Prostate gland (tissue), 2 donors: Measurements from ENCODE around the gene SH3PXD2A. TPM values are rescaled to one million over a fixed set of nuclear protein-coding genes. Genes with fewer than 3 reads are reported as not detected.
"Not testable (repeated sequence)": the region's sequence is repeated elsewhere in the genome, so short reads cannot be mapped to it uniquely, and the experiment has no call there.

ENCODE experiments used
- DNase-seq: peaks from one replicate; pipeline ENCODE4 v3.0.0-alpha.2; 2019; ENCODE audit warnings: low spot score
- H3K27ac ChIP-seq, 2 donors: fragments of 200-600 bp; sonication (generic); 2 replicates each; pipeline ENCODE4 v1.5.1; 2017 to 2019
- H3K27me3 ChIP-seq: fragments of 200-600 bp; sonication (generic); replicated peaks from 2 replicates; pipeline ENCODE4 v1.5.1; 2019; ENCODE audit not compliant: insufficient read depth
- H3K36me3 ChIP-seq, 2 donors: fragments of 200-600 bp; sonication (generic); 1 replicate in 1 of 2; 2 replicates in 1 of 2; pipeline versions ENCODE4 v1.5.1 to v1.8.1; 2017 to 2019
- H3K4me1 ChIP-seq: fragments of 200-600 bp; sonication (generic); replicated peaks from 2 replicates; pipeline ENCODE4 v1.5.1; 2019
- H3K4me3 ChIP-seq, 2 donors: fragments of 200-600 bp; sonication (generic); 2 replicates each; pipeline ENCODE4 v1.5.1; 2017 to 2019
- H3K9me3 ChIP-seq: fragments of 200-600 bp; sonication (generic); 2 replicates; pipeline ENCODE4 v1.5.1; 2017
- CTCF ChIP-seq, 4 experiments: fragments of 200-600 bp in 2 of 4; fragments of 450-650 bp in 2 of 4; sonication (generic) in 2 of 4; IDR thresholded peaks; 1 replicate in 3 of 4; 2 replicates in 1 of 4; pipeline ENCODE4 v1.5.1; 2016 to 2019; ENCODE audit warnings: antibody characterized with exemption in 4 of 4, mild to moderate bottlenecking in 2 of 4, moderate library complexity in 2 of 4
- POLR2A ChIP-seq: fragments of 450-650 bp; IDR thresholded peaks from one replicate; pipeline ENCODE4 v1.6.1; 2016; ENCODE audit warnings: antibody characterized with exemption, mild to moderate bottlenecking
- POLR2AphosphoS5 ChIP-seq: sonication (generic); formaldehyde crosslinking; IDR thresholded peaks from one replicate; pipeline ENCODE4 v1.6.1; 2017; ENCODE audit warnings: antibody characterized with exemption
- WGBS: methylation state at CpG from one replicate; pipeline ENCODE4 v1.1.5; 2018; 5-methylcytosine and 5-hydroxymethylcytosine counted together
- intact Hi-C: fragments of 100-400 bp; cut with DNase I; formaldehyde crosslinking; loops from one replicate; pipeline ENCODE4 v1.14.2; 2022
- total RNA-seq, 2 donors: library from RNA; depleted of rRNA; stranded (reverse); fragments of >200 nt; gene quantifications; one replicate each; pipeline ENCODE4 v1.1.0, GENCODE V29; 2016

The SH3PXD2A gene
- total RNA-seq, 2 donors from 2014 or later: 14.2 to 26.4 TPM

- Histone ChIP-seq H3K27ac (no peak overlapping the region), H3K9me3 (no peaks in the 10 kb centered on the region), H3K36me3 (no peaks in the 10 kb centered on the region), H3K4me1 (peaks cover 11% of the 10 kb centered on the region), H3K4me3 (no peak overlapping the region), H3K27me3 (no peaks in the 10 kb centered on the region)
- no peak for DNase-seq
- 79% methylated on average over 6 of the region's 6 CpGs for WGBS
- intact Hi-C loops: no loop called here
- TF ChIP-seq CTCF (IDR thresholded peaks at IDR 0.05) (no peak), POLR2AphosphoS5 (no peak), POLR2A (no peak)
Observed at GRCh38 chr10:103816431-103816830, 38.9 kb downstream of the SH3PXD2A start.

GRCh38 chr10:103814626-103815370, 40.6 kb downstream of the SH3PXD2A start:
- Histone ChIP-seq H3K4me1 (peaks cover 3% of the 10 kb centered on the region), H3K36me3 (no peaks in the 10 kb centered on the region), H3K27ac (no peak overlapping the region), H3K4me3 (no peak overlapping the region), H3K9me3 (no peaks in the 10 kb centered on the region), H3K27me3 (no peaks in the 10 kb centered on the region)
- WGBS: 72% methylated on average over 4 of the region's 4 CpGs
- no peak for DNase-seq
- TF ChIP-seq POLR2AphosphoS5 (no peak), POLR2A (no peak), CTCF (IDR thresholded peaks at IDR 0.05) (no peak)
- intact Hi-C loops: no loop called here

GRCh38 chr10:103814105-103814504, 41.3 kb downstream of the SH3PXD2A start:
- intact Hi-C loops: no loop called here
- H3K4me3 ChIP-seq: no peak overlapping the region
- 42% methylated on average over 7 of the region's 7 CpGs for WGBS
- H3K36me3 ChIP-seq: no peaks in the 10 kb centered on the region
- no peaks in the 10 kb centered on the region for H3K9me3 ChIP-seq
- DNase-seq: no peak
- H3K27ac ChIP-seq: peak overlapping the region in 1 of 2 donors; percentile 26
- H3K4me1 ChIP-seq: no peaks in the 10 kb centered on the region
- H3K27me3 ChIP-seq: no peaks in the 10 kb centered on the region
- TF ChIP-seq POLR2AphosphoS5 (no peak), POLR2A (no peak), CTCF (IDR thresholded peaks at IDR 0.05) (no peak)

- H3K9me3 ChIP-seq, intact Hi-C loops, H3K36me3 ChIP-seq, H3K4me1 ChIP-seq, H3K27ac ChIP-seq, DNase-seq, H3K4me3 ChIP-seq, H3K27me3 ChIP-seq: not testable (repeated sequence)
- WGBS: 96% methylated on average over 4 of the region's 4 CpGs
Observed at GRCh38 chr10:103813312-103813711, 42.1 kb downstream of the SH3PXD2A start.

- TF ChIP-seq CTCF (IDR thresholded peaks at IDR 0.05): no peak
- intact Hi-C loops: no loop called here
- no peaks in the 10 kb centered on the region for H3K36me3 ChIP-seq
- H3K4me1 ChIP-seq: no peaks in the 10 kb centered on the region
- H3K27me3 ChIP-seq: no peaks in the 10 kb centered on the region
- H3K4me3 ChIP-seq: no peak overlapping the region
- no peak for DNase-seq
- no peak overlapping the region for H3K27ac ChIP-seq
- no peaks in the 10 kb centered on the region for H3K9me3 ChIP-seq
- WGBS: 83% methylated on average over 4 of the region's 4 CpGs
Observed at GRCh38 chr10:103812432-103812831, 42.9 kb downstream of the SH3PXD2A start.
